Coronary artery (tissue), 2 donors: ENCODE data around the gene FOXP1.

Source experiments
- DNase-seq: peaks from one replicate; pipeline ENCODE4 v3.0.0-alpha.2; 2017; ENCODE audit warnings: low spot score
- H3K27ac ChIP-seq, 2 donors: fragments of 200-600 bp; sonication (generic); one replicate each; pipeline ENCODE4 v1.5.1; 2016 to 2019
- H3K4me3 ChIP-seq: fragments of 200-600 bp; sonication (generic); 2 replicates; pipeline ENCODE4 v1.5.1; 2016; ENCODE audit warnings: mild to moderate bottlenecking, moderate library complexity
- TF ChIP-seq, protein P1 (sequence below): fragments of 200-600 bp; sonication (generic); IDR thresholded peaks from one replicate; pipeline ENCODE4 v1.5.1; 2019; ENCODE audit warnings: antibody characterized with exemption

The FOXP1 gene

DNA sequence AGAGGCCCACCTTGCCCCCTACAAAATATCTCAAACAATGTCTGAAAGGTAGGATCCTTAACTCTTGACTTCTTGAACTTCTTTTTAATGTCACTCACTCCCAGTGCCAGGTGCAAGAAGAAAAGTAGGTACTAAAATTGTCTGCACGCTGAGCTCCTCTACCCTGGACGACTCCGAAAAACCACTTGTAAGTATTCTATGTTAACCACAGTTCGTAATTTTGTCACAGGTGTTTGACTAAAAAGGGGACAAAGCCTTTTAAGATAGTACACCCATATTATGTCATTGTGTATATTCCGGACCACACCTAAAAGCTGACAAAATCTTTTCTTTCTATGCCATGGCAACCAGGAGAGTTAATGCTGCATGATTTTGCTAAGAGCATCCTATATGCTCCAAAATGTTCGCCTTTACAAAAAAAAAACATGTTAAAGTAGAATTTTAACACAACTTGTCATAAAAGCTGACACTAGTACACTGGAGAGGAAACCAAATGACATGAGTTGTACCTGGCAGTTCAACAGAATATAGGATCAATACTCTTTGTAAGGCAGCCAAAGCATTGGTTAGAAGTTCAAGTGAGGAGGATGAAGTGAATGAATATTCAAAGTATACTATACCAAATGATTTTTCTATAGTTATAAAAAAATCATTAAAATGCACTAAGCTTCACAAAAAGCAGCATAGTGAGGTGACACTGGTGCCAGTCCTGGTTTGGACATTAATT lies 210.5 kb downstream of the FOXP1 start:
- no peak overlapping the region for H3K4me3 ChIP-seq

DNA sequence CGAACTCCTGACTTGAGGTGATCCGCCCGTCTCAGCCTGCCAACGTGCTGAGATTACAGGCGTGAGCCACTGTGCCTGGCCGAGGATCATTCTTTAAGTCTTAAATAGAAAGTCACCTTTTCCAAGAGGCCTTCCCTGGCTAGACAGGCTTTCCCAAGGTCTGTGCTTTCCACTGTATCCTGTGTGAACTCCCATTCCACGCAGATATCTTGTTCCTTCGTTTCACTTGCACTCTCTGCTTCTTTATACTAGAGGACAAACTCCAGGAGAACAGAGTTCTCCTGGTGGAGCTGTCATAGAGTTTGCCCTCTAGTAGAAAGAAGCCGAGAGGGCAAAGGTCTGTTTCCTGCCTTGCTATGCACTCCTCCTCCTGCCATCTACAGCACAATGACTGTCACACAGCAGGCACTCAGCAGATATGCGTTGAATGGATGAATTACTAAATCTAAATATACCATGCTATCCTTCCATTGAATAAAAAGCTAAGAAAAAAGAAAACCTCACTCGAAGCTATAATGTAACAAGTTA lies 211.2 kb downstream of the FOXP1 start:
- TF ChIP-seq, protein P1, sequence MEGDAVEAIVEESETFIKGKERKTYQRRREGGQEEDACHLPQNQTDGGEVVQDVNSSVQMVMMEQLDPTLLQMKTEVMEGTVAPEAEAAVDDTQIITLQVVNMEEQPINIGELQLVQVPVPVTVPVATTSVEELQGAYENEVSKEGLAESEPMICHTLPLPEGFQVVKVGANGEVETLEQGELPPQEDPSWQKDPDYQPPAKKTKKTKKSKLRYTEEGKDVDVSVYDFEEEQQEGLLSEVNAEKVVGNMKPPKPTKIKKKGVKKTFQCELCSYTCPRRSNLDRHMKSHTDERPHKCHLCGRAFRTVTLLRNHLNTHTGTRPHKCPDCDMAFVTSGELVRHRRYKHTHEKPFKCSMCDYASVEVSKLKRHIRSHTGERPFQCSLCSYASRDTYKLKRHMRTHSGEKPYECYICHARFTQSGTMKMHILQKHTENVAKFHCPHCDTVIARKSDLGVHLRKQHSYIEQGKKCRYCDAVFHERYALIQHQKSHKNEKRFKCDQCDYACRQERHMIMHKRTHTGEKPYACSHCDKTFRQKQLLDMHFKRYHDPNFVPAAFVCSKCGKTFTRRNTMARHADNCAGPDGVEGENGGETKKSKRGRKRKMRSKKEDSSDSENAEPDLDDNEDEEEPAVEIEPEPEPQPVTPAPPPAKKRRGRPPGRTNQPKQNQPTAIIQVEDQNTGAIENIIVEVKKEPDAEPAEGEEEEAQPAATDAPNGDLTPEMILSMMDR: no peak
- no peak for DNase-seq
- Histone ChIP-seq H3K4me3 (no peak overlapping the region), H3K27ac (no peak overlapping the region)

More for the DNA sequence above, 210.5 kb downstream of the FOXP1 start:
- no peak overlapping the region for H3K27ac ChIP-seq
- TF ChIP-seq, protein P1: no peak
- no peak for DNase-seq

DNA sequence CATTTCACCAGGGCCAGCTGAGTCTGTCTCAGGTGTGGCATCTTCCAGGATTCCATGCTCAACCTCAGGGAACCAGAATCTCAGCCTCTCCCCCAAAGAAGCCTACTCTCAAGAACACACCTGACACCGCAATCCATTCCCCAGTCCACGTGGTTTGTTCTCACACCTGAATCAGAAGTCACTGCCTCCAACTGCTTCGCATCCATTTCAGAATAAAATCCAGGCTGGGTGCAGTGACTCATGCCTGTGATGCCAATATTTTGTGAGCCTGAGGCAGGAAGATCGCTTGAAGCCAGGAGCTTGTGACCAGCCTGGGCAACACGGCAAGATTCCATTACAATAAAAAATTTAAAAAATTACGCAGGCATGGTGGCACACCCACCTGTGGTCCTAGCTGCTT lies 212.2 kb downstream of the FOXP1 start:
- TF ChIP-seq, protein P1: no peak
- Histone ChIP-seq H3K4me3 (no peak overlapping the region), H3K27ac (no peak overlapping the region)
- DNase-seq: no peak

DNA sequence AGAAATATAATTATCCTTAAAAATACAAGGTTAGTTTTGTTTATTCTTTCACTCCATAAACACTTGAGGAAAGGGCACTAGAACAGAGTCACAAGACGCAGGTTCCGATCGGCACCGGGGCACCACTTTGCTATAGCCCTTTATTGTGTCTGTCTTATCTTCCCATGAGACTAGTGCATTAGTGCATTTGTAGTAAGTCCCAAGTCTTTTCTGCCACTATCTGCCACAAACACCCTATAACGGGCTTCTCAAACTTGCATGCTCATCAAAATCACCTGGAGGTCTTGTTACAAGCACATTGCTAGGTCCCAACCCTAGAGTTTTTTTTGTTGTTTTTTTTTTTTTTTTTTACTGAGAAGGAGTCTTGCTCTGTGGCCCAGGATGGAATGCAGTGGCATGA lies 213.1 kb downstream of the FOXP1 start:
- Histone ChIP-seq H3K4me3 (no peak overlapping the region), H3K27ac (no peak overlapping the region)
- TF ChIP-seq, protein P1: no peak
- DNase-seq: no peak

DNA sequence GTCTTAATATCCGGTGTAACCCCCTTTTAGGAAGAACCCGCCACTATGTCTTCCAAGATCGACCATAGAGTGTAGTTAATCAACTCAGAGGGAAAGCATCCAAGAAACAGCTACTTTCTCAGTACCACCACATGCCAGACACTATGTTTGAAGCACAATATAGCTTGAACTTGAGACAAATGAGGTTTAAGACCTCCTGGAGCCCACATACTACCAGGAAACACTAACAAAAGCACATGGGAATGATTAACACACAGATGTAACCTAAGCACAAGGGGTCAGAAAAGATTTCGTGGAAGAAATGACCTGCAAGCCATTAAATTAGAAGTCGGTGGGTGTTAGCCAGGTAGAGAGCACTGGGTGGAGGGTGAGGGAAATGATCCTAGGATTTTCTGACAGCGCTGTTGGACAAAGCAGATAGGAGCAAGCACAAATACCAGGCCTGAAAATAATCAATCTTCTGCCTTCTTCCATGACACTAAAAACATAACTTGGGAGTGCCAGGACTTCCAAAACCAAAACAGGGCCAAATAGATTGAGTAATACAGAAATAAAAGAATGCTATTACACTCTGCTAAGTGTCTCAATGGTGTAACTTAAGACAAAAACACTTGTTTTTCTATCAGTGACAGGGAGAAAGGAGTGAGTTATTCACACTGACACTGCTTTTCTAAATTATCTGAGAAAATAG lies 213.7 kb downstream of the FOXP1 start:
- H3K4me3 ChIP-seq: no peak overlapping the region
- no peak for DNase-seq
- no peak overlapping the region for H3K27ac ChIP-seq
- TF ChIP-seq, protein P1: no peak

DNA sequence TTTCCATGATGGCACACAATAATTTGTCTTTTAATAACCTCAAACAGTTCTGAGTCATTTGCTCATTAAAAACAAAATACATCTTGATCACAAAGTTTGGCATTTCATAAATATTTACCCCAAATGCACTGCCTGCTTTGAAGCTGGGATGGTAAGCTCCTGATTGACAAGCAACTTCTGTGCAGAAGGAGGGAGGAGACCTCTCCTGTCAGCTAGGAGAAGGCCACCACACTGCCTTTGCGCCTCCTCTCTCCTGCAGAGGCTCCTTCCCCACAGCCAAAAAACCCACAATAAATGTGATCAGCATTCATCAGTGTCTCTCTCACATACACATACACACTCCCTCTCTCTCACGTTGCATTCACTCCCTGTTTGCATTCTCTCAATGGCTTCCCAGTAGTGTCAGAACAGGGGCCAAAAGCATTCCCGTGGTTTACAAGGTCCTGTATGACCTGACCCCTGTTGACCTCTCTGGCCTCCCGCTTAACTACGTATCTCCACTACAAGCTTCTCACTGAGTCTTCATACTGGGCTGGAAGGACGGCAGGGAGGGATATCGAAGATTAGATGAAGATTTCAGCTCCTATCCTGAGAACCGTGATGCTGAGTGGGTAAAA lies 216.4 kb downstream of the FOXP1 start:
- Histone ChIP-seq H3K27ac (no peak overlapping the region), H3K4me3 (no peak overlapping the region)
- TF ChIP-seq, protein P1: no peak
- DNase-seq: no peak
